Superior temporal gyrus (tissue), 1 donor: ENCODE measurements around the gene PELI3.

Experiments used
- DNase-seq: peaks from one replicate; pipeline ENCODE4 v3.0.0-alpha.2; 2016; ENCODE audit errors: extremely low spot score

Gene PELI3

DNA sequence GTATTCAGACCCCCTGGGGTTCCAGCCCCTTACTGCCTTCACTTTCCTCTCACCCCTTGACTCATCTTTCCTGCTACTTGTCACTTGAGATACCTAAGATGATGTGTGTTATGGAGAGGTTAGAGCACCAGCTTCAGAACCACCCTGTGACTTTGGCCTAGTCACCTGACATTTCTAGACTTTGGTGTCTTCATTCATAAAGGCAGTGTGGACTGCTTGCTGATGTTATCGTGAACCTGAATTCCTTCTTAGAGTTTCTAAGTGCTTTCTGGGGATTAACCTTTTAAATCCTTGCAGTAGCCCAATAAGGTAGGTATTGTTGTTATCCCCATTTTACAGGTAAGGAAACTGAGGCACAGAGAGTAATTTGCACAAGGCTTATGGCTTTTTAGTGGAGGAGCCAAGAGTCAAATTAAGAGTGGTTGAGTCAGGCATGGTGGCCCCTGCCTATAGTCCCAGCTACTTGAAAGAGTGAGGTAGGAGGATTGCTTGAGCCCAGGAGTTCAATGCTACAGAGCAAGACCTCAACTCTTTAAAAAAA is 38.6 kb downstream of the PELI3 start:
- DNase-seq, result no peak

DNA sequence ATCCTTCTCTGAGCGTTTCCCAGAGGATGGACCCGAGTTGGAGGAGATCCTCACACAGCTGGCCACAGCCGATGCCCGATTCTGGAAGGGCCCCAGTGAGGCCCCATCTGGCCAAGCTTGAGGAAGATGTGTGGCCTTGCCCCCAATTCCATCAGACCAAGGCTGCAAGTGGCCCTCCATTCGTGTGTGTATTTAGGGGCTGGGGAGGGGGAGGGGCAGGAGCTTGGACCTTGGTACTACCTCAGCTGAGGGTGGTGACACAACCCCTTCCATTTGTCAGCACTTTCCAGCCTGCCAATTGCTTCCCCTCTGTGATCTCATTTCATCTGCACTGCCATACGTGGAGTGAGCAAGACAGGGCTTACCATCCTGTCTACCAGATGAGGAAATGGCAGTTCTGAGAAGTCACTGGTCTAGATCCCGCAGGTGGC is 42.4 kb downstream of the PELI3 start:
- no peak for DNase-seq

DNA sequence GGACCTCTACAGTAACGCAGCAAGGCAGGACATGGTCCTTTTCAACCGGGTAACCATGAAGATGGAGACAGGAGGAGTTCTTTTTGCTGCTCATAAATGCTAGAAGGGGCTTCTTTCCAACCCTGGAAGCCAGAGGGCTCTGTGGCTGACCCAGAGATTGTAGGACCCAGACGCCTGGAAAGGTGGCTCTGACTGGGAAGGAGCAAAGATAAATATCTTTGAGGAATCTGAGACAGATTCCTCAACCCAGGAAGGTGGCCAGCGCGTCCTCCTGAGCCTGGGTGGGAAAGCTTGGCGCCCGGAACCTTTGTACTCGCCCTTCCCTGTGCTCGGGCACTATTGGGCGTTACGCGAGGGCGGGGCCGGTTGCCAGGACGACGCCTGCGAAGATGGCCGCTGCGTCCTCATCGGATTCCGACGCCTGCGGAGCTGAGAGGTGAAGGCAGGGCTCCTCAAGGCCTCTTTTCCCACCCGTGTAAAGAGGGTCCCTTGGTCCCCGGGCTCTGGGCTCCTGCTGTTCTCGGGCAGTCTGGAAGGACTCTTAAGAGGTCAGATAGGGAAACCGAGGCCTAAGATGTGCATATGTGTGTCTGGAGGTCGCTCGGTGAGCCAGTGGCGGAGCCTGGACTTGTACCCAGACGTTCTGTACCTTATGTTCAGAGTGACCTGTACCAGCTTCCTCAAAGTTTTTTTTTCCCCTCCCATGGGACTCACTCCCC is 43.7 kb downstream of the PELI3 start, which contains the start of gene BBS1:
Gene BBS1 (plus strand): TSS at position 365 of the 719 bp plus-strand sequence. CDS start 25 bp downstream, at position 390.
- peak; percentile 89 for DNase-seq

DNA sequence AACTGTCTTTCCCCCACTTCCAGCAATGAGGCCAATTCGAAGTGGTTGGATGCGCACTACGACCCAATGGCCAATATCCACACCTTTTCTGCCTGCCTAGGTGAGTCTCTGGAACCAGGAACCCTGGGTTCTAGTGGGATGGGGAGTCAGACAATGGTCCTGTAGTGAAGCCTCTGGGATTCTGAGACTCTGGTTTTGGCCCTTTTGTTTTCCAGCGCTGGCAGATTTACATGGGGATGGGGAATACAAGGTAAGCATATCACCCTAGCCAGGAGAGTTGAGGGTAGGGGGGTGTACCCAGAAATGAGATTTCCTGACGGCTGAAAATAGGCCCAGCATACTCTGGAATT is 44.3 kb downstream of the PELI3 start:
- no peak for DNase-seq

DNA sequence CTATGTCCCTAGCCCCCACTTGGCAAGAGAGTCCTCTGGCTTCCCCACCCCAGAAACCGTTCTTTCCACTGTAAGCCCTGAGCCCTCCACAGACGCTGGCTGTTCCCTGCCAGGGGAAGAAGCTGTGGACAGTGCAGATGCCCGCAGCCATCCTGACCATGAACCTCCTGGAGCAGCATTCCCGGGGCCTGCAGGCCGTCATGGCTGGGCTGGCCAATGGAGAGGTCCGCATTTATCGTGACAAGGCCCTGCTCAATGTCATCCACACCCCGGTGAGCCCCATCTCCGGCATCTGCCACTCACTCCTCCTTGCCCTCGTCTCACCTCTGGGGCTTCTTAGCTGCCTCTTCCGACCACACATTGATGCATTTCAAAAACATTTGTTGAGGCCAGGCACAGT is 56.9 kb downstream of the PELI3 start:
- no peak for DNase-seq

DNA sequence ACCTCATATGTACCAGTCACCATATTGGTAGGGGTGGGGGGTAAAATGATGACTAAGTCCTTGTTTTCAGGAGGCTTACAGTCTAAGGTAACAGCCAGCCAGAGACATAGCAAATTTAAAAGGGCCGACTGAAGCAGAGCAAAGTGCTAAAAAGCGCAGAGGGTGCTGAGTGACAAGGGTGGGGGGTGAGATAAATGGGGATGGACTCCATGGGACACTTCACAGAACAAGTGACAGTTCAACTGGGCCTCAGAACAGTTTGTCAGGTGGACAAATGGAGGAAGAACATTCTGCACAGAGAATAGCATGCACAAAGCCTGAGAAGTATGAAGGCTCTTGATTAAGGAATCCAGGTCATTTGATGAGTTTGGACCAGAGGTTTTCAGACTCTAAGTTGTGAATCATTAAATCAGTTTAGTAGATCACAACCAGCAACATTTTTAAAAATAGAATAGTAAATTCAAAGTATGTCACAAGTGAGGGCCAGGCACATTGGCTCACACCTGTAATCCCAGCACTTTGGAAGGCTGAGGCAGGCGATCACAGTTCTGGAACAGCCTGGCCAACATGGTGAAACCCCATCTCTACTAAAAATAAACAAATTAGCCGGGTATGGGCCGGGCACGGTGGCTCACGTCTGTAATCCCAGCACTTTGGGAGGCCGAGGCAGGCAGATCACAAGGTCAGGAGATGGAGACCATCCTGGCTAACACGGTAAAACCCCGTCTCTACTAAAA is 57.8 kb downstream of the PELI3 start:
- no peak for DNase-seq
